ENCODE data around the gene GOLGA6C. TPM values are rescaled to one million over a fixed set of nuclear protein-coding genes. Genes with fewer than 3 reads are reported as not detected.
"Not testable (repeated sequence)": the region's sequence is repeated elsewhere in the genome, so short reads cannot be mapped to it uniquely, and the experiment has no call there.

GOLGA6C gene
- total RNA-seq, 2 experiments from 2014 or later, result 0.28 TPM; not detected in 1

- POLR2A ChIA-PET, result interaction anchor here (0.6 kb wide), 1 partner anchor 464 kb away, joined by 3 read pairs; no protein-coding TSS in a partner anchor
- H3K79me2 ChIP-seq (ENCODE audit: insufficient read depth, low read depth, low read length); H2AFZ ChIP-seq (ENCODE audit: low read length); BruUV-seq (replicated peaks); H3K9me2 ChIP-seq (ENCODE audit: insufficient read depth, low read length); H3K36me3 ChIP-seq (ENCODE audit: insufficient read depth, low read length); H3K27ac ChIP-seq (ENCODE audit: low read depth, low read length, poor library complexity, severe bottlenecking); H3K4me1 ChIP-seq (ENCODE audit: insufficient read depth, low read length, poor library complexity, severe bottlenecking); CTCF ChIA-PET (ENCODE audit: unreplicated experiment); H4K20me1 ChIP-seq (ENCODE audit: insufficient read depth, low read length); H3K4me3 ChIP-seq (ENCODE audit: low read depth, low read length, poor library complexity, severe bottlenecking); H3K4me2 ChIP-seq (ENCODE audit: low read length); H3K9me3 ChIP-seq (ENCODE audit: low read length): not testable (repeated sequence)
- DNase-seq (ENCODE audit: low spot score), result peak; percentile 61
- intact Hi-C loops (cut with micrococcal nuclease; ENCODE audit: unreplicated experiment), result loop anchor here (10.0 kb wide), 1 partner anchor 1150 kb away; no protein-coding TSS in a partner anchor
- TF ChIP-seq, protein P1, sequence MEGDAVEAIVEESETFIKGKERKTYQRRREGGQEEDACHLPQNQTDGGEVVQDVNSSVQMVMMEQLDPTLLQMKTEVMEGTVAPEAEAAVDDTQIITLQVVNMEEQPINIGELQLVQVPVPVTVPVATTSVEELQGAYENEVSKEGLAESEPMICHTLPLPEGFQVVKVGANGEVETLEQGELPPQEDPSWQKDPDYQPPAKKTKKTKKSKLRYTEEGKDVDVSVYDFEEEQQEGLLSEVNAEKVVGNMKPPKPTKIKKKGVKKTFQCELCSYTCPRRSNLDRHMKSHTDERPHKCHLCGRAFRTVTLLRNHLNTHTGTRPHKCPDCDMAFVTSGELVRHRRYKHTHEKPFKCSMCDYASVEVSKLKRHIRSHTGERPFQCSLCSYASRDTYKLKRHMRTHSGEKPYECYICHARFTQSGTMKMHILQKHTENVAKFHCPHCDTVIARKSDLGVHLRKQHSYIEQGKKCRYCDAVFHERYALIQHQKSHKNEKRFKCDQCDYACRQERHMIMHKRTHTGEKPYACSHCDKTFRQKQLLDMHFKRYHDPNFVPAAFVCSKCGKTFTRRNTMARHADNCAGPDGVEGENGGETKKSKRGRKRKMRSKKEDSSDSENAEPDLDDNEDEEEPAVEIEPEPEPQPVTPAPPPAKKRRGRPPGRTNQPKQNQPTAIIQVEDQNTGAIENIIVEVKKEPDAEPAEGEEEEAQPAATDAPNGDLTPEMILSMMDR (conservative IDR thresholded peaks at IDR 0.05; ENCODE audit: low read length), result peak; percentile 73
Observed at GRCh38 chr15:75274509-75275107, 16.5 kb downstream of the GOLGA6C start.

GRCh38 chr15:75275617-75276016, 17.5 kb downstream of the GOLGA6C start:
- POLR2A ChIA-PET; H3K4me1 ChIP-seq (ENCODE audit: insufficient read depth, low read length, poor library complexity, severe bottlenecking); H3K9me3 ChIP-seq (ENCODE audit: low read length); H3K79me2 ChIP-seq (ENCODE audit: insufficient read depth, low read depth, low read length); H3K9me2 ChIP-seq (ENCODE audit: insufficient read depth, low read length); CTCF ChIA-PET (ENCODE audit: unreplicated experiment); DNase-seq (ENCODE audit: low spot score); H3K4me3 ChIP-seq (ENCODE audit: low read depth, low read length, poor library complexity, severe bottlenecking); H3K36me3 ChIP-seq (ENCODE audit: insufficient read depth, low read length); H3K4me2 ChIP-seq (ENCODE audit: low read length); H2AFZ ChIP-seq (ENCODE audit: low read length); H4K20me1 ChIP-seq (ENCODE audit: insufficient read depth, low read length); BruUV-seq (replicated peaks); H3K27ac ChIP-seq (ENCODE audit: low read depth, low read length, poor library complexity, severe bottlenecking): not testable (repeated sequence)
- intact Hi-C loops (cut with micrococcal nuclease; ENCODE audit: unreplicated experiment), result loop anchor here (10.0 kb wide), 1 partner anchor 1151 kb away; no protein-coding TSS in a partner anchor

GRCh38 chr15:75278497-75278896, 20.4 kb downstream of the GOLGA6C start:
- H3K36me3 ChIP-seq (ENCODE audit: insufficient read depth, low read length); H3K4me3 ChIP-seq (ENCODE audit: low read depth, low read length, poor library complexity, severe bottlenecking); H3K9me3 ChIP-seq (ENCODE audit: low read length); H3K79me2 ChIP-seq (ENCODE audit: insufficient read depth, low read depth, low read length); H3K4me1 ChIP-seq (ENCODE audit: insufficient read depth, low read length, poor library complexity, severe bottlenecking); H3K27ac ChIP-seq (ENCODE audit: low read depth, low read length, poor library complexity, severe bottlenecking); H3K4me2 ChIP-seq (ENCODE audit: low read length); H4K20me1 ChIP-seq (ENCODE audit: insufficient read depth, low read length); H3K9me2 ChIP-seq (ENCODE audit: insufficient read depth, low read length); H2AFZ ChIP-seq (ENCODE audit: low read length); BruUV-seq (replicated peaks); DNase-seq (ENCODE audit: low spot score); POLR2A ChIA-PET; CTCF ChIA-PET (ENCODE audit: unreplicated experiment): not testable (repeated sequence)
- intact Hi-C loops (cut with micrococcal nuclease; ENCODE audit: unreplicated experiment), result loop anchor here (10.0 kb wide), 1 partner anchor 1154 kb away; no protein-coding TSS in a partner anchor

- DNase-seq (ENCODE audit: low spot score); H3K4me2 ChIP-seq (ENCODE audit: low read length); H4K20me1 ChIP-seq (ENCODE audit: insufficient read depth, low read length); H2AFZ ChIP-seq (ENCODE audit: low read length); H3K27ac ChIP-seq (ENCODE audit: low read depth, low read length, poor library complexity, severe bottlenecking); H3K9me3 ChIP-seq (ENCODE audit: low read length); intact Hi-C loops (cut with micrococcal nuclease; ENCODE audit: unreplicated experiment); H3K4me1 ChIP-seq (ENCODE audit: insufficient read depth, low read length, poor library complexity, severe bottlenecking); POLR2A ChIA-PET; CTCF ChIA-PET (ENCODE audit: unreplicated experiment); H3K36me3 ChIP-seq (ENCODE audit: insufficient read depth, low read length); H3K9me2 ChIP-seq (ENCODE audit: insufficient read depth, low read length); H3K79me2 ChIP-seq (ENCODE audit: insufficient read depth, low read depth, low read length); H3K4me3 ChIP-seq (ENCODE audit: low read depth, low read length, poor library complexity, severe bottlenecking); BruUV-seq (replicated peaks): not testable (repeated sequence)
Observed at GRCh38 chr15:75282572-75282971, 24.4 kb downstream of the GOLGA6C start, which contains the start of gene GOLGA6D. GOLGA6D (plus strand) TSS chr15:75282835; CDS start chr15:75282876, 41 bp downstream.

- intact Hi-C loops (cut with micrococcal nuclease; ENCODE audit: unreplicated experiment); H3K36me3 ChIP-seq (ENCODE audit: insufficient read depth, low read length); POLR2A ChIA-PET; H3K4me2 ChIP-seq (ENCODE audit: low read length); DNase-seq (ENCODE audit: low spot score); H4K20me1 ChIP-seq (ENCODE audit: insufficient read depth, low read length); BruUV-seq (replicated peaks); CTCF ChIA-PET (ENCODE audit: unreplicated experiment); H3K79me2 ChIP-seq (ENCODE audit: insufficient read depth, low read depth, low read length); H3K27ac ChIP-seq (ENCODE audit: low read depth, low read length, poor library complexity, severe bottlenecking); H3K9me2 ChIP-seq (ENCODE audit: insufficient read depth, low read length); H3K4me1 ChIP-seq (ENCODE audit: insufficient read depth, low read length, poor library complexity, severe bottlenecking); H3K4me3 ChIP-seq (ENCODE audit: low read depth, low read length, poor library complexity, severe bottlenecking); H3K9me3 ChIP-seq (ENCODE audit: low read length); H2AFZ ChIP-seq (ENCODE audit: low read length): not testable (repeated sequence)
Observed at GRCh38 chr15:75284152-75284551, 26.0 kb downstream of the GOLGA6C start.

- POLR2A ChIA-PET; H4K20me1 ChIP-seq (ENCODE audit: insufficient read depth, low read length); H3K4me1 ChIP-seq (ENCODE audit: insufficient read depth, low read length, poor library complexity, severe bottlenecking); H3K9me2 ChIP-seq (ENCODE audit: insufficient read depth, low read length); H3K27ac ChIP-seq (ENCODE audit: low read depth, low read length, poor library complexity, severe bottlenecking); H3K9me3 ChIP-seq (ENCODE audit: low read length); BruUV-seq (replicated peaks); CTCF ChIA-PET (ENCODE audit: unreplicated experiment); intact Hi-C loops (cut with micrococcal nuclease; ENCODE audit: unreplicated experiment); H3K4me3 ChIP-seq (ENCODE audit: low read depth, low read length, poor library complexity, severe bottlenecking); H3K36me3 ChIP-seq (ENCODE audit: insufficient read depth, low read length); DNase-seq (ENCODE audit: low spot score); H3K79me2 ChIP-seq (ENCODE audit: insufficient read depth, low read depth, low read length); H2AFZ ChIP-seq (ENCODE audit: low read length); H3K4me2 ChIP-seq (ENCODE audit: low read length): not testable (repeated sequence)
Observed at GRCh38 chr15:75293660-75294059, 35.5 kb downstream of the GOLGA6C start.
